GM20431 (cell line): ENCODE results near the gene TTI1.
"Not testable (repeated sequence)": the region's sequence is repeated elsewhere in the genome, so short reads cannot be mapped to it uniquely, and the experiment has no call there.

Source experiments
- in situ Hi-C: fragments of 300-500 bp; cut with MseI, MboI; formaldehyde crosslinking; loops from one replicate; pipeline ENCODE4 v1.15.0; 2020; ENCODE audit warnings: low sequenced_read_pairs; ENCODE audit not compliant: unreplicated experiment

Gene TTI1

DNA sequence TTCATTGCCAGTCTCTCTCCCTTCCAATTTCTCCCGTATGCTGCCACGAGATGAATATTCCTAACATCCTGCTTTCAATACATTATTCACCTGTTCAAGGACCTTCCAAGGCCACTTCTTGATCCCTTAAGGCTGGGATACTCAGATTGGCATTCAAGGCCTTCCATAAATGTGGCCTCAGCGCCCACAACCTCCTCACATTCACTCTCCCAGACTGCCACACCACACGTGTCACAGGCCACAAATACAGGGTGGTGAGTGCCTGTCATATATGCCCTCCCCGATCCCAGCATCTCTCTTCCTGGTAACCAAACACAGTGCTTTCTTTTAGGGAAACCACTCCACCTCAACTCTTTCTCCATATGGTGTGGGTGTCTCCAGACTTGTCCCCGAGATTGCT, 55.5 kb downstream of the TTI1 start:
- in situ Hi-C loops = loop anchor here (25.0 kb wide), 1 partner anchor 415 kb away; no protein-coding TSS in a partner anchor

GRCh38 chr20:37977338-37977737, 55.9 kb downstream of the TTI1 start:
- in situ Hi-C loops = loop anchor here (25.0 kb wide), 1 partner anchor 415 kb away; no protein-coding TSS in a partner anchor

- in situ Hi-C loops = loop anchor here (25.0 kb wide), 1 partner anchor 415 kb away; no protein-coding TSS in a partner anchor
Measured at GRCh38 chr20:37976887-37977286, 56.4 kb downstream of the TTI1 start.

DNA sequence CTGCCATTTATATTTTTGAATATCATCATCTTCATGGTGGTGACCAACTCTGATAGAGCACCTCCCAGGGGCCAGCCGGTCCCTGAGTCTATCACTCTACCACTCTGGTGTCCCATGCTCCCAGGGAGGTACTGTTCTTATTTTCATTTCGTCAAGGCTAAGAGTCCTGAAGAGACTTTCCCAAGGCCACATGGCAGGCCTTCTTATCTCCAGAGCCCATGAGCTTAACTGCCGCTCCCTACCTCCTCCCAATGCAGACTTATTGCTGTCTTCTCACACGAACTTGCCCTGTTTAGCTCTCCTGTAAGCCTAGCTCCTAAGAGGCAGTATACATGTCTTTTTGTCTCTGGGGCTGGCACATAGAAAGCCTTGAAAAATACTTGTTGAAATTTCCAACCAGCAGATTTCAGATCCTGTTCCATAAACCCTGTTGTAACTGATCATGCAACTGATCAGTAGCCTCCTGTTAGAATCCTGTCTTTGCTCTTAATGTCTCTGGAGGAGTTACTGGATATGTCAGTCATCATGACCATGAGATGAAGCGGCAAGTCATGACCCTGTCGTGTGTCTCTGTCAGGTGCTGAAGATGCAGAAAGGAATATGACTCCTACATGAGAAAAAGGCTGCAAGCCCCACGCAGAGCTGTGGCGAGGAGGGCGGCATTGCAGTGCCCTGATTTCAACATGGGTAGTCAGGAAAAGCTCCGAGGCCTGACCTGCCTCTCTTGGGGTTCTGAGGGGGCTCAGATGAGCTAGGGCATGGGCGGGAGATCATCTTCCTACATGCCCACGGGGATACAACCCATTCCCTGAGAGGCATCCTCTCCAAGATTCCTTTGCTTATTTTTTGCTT, 60.0 kb downstream of the TTI1 start:
- in situ Hi-C loops = no loop called here

DNA sequence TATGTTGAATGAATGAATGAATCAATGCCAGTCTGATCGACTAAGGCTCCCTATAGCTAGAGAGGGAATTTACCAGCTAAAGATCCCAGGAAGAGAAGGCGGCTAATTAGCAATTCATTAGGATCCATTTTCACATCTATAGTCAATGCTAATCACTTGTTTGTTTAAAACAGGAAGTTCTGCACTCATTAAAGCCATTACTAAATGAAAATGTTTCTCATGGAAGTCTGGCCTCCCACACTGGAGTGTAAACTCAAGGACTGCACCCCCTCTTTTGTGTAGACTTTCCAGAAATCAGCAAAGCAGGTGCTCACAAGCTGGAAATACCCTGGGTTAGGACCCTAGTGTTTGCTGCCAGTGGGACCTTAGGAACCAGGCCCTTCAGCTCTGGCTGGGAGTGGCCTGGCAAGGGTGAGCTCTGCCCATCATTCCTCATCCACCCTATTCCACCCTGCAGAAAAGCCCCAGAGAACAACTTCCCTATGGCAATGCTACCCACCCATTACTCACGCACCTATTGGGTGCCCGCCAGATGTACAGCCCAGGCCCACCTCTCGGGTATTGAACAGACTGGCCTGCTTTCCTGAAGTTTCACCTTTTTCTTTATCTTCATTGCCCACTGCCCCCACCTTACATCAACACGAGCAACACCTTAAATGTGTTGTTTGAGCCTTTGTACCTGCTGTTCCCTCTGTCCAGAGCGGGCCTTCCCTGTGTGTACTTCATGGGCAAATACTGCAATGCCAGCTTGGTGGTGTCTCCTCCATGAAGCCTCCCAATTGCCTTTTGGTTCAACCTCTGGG, 60.8 kb downstream of the TTI1 start:
- in situ Hi-C loops = no loop called here

GRCh38 chr20:37971561-37972127, 61.6 kb downstream of the TTI1 start:
- in situ Hi-C loops = no loop called here

DNA sequence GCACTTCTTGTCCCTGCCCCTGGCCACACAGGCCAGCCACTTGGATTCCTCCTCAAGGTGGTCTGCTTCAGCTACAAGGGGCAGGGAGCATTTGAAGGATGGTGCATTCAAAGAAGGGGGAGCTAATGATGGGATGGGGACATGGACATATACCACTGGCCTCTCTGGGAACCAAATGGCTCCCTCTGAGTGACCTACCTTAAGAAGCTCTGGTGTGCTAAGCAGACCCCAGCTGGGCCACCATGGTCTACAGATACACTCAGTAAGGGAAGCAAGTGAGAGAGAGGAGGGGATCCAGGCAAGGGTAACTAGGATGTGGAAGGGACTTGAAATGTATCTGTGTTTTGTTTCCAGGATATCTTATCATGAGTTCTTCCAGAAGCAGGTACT, 62.4 kb downstream of the TTI1 start:
- in situ Hi-C loops = no loop called here

DNA sequence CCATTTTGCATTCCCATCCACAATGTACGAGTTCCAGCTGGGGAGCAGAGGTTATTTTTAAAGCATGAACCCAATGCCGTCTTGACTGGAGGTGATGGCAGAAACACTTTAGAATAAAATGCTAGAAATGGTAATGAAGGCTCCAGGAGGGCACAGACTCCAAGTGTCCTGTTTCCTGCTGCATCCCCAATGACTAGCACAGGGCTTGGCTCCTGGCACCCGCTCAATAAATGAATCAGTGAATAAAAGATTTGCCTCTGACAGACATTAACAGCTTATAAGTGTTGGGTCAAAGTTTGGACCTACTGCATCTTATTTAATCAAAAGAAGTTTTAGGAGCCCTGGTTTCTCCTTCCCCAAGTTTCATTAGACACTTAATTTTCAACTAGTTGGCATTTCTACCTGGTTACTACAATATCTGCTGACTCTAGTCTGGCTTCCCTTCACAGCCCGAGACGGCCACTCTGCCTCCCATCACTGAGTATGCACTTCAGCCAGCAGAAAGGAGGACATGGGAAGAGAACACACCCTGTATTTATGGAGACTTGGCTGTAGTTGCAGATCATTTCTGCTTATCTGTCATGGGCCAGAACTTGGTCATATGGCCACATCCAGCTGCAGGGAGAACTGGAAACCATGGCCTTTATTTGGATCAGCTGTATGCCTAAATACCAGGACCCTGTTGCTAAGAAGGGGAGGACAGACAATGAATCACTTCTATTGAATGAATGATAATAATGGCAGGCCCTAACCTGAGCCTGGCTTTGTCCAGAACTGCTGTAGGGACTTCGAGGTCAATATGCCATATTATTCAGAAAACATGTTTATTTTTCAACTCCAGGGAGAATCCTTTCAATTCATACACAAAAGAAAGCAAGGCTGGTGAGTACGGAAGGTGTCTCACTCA, 63.1 kb downstream of the TTI1 start:
- in situ Hi-C loops = no loop called here

GRCh38 chr20:37968841-37969401, 64.3 kb downstream of the TTI1 start:
- in situ Hi-C loops = no loop called here

- in situ Hi-C loops = not testable (repeated sequence)
Measured at GRCh38 chr20:37963483-37963882, 69.8 kb downstream of the TTI1 start.

GRCh38 chr20:37961066-37961465, 72.2 kb downstream of the TTI1 start:
- in situ Hi-C loops = no loop called here

- in situ Hi-C loops = no loop called here
Measured at GRCh38 chr20:37958856-37959520, 74.3 kb downstream of the TTI1 start.

- in situ Hi-C loops = no loop called here
Measured at GRCh38 chr20:37956107-37956585, 77.1 kb downstream of the TTI1 start.

- in situ Hi-C loops = no loop called here
Measured at GRCh38 chr20:37955511-37955910, 77.7 kb downstream of the TTI1 start.

GRCh38 chr20:37954626-37955025, 78.6 kb downstream of the TTI1 start:
- in situ Hi-C loops = no loop called here

DNA sequence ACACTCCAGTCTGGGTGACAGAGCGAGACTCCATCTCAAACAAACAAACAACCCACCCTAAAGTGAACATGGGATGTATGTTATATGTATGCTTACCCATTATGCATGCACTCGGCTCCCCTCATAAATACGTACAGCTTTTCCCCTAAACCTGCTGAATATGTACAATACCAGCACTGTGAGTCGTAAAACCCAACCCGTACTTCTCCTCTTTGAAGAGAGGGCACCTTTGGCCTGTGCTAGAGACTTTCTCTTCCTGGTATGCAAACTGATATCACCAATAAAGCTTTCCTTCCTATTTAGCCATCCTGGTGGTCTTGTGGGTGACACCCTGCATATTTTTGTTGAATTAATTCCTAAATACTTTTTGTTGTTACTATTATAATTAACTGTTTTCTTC, 79.1 kb downstream of the TTI1 start:
- in situ Hi-C loops = no loop called here

GRCh38 chr20:37948956-37949355, 84.3 kb downstream of the TTI1 start:
- in situ Hi-C loops = no loop called here

GRCh38 chr20:37947943-37948342, 85.3 kb downstream of the TTI1 start:
- in situ Hi-C loops = no loop called here

DNA sequence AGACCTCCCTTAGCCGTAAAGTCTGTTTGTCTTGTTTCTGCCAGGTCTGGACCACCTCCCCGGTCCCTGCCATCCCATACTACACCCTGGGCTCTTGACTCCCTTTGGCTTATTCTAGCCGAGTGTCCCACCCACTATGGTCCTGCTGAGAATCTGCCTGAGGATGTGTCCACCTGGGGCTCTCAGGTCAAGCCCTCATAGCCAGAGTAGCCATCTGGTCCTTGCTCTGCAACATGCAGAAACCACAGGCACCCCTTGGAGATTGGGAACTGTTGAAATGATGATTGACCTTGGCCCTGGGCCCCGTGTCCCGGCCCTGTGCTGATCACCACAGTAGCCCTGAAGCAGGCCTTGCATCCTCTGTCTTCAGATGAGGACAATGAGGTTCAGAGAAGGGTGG, 86.3 kb downstream of the TTI1 start:
- in situ Hi-C loops = no loop called here
